ENCODE results near the gene F13B.
"Not testable (repeated sequence)": the region's sequence is repeated elsewhere in the genome, so short reads cannot be mapped to it uniquely, and the experiment has no call there.

F13B gene, protein sequence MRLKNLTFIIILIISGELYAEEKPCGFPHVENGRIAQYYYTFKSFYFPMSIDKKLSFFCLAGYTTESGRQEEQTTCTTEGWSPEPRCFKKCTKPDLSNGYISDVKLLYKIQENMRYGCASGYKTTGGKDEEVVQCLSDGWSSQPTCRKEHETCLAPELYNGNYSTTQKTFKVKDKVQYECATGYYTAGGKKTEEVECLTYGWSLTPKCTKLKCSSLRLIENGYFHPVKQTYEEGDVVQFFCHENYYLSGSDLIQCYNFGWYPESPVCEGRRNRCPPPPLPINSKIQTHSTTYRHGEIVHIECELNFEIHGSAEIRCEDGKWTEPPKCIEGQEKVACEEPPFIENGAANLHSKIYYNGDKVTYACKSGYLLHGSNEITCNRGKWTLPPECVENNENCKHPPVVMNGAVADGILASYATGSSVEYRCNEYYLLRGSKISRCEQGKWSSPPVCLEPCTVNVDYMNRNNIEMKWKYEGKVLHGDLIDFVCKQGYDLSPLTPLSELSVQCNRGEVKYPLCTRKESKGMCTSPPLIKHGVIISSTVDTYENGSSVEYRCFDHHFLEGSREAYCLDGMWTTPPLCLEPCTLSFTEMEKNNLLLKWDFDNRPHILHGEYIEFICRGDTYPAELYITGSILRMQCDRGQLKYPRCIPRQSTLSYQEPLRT

DNA sequence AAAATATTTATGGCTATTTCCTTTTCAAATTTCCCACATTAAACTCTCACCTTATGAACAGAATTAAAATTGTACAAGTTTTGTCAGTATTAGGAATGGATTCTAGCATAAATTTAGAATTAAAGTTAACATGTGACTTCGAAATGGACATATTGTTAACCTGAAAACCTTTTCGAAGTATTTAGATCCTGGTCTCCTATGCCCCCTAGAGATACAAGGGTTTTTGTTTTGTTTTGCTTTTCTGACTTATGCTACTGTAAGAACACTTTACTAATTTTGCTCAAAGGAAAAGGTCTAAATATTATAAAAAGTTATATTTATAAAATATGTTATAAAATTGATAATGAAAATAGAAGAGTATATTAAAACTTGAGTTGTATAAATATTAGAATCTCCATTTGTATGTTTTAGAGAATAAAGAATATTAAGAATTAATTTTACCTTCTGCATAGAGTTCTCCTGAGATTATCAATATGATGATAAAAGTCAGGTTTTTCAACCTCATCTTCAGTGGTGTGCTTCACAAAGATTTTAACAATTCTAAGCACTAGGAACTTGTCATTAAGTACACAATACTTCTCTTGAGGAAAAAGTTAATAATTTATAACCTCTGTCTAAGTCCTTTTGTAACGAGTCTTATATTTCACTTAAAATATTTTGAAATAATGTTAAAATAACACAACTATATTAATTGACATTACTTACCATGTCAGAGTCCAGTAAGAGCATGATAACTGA, at the start of gene F13B:
F13B (minus strand) TSS at position 542 of the 738 bp plus-strand sequence; CDS start at position 505, 37 bp downstream.
- intact Hi-C loops (cut with DNase I): no loop called here

DNA sequence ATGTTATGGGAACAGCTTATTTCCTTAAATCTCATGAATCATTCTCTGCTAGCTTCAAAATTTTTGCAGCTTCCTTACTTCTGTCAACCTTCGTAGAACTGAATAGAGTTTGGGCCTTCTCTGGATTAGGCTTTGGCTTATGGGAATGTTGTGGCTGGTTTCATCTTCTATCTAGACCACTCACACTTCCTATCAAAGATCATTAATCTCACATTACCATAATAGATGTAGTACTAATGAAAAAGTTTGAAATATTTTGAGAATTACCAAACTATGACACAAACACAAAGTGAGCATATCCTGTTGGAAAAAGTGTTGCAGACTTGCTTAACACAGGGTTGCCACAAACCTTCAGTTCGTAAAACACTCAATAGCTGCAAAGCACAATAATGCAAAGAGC, 49.1 kb upstream of the F13B start:
- intact Hi-C loops (cut with DNase I): no loop called here

More for the DNA sequence above, at the start of gene F13B:
- no peak for DNase-seq

DNA sequence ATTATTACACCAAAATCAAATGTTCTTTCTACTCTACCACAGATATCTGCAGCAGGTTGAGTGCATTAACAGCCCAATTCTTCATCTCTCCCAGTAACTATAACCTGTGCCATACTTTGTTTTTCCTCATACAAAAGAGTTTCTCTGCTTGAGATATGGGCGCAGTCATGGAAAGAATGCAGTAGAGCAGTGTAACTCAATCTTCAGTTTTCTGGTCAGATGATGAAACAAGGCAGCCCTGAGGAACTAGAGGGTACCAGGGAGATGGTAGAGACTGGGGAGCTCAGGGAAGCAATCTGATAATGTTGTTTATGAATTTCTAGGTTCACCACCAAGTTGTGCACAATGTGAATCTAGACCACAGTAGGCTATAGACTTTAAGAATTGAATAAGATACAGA, 39.8 kb upstream of the F13B start:
- intact Hi-C loops (cut with DNase I): no loop called here

More for the DNA sequence above, 49.1 kb upstream of the F13B start:
- DNase-seq: no peak

DNA sequence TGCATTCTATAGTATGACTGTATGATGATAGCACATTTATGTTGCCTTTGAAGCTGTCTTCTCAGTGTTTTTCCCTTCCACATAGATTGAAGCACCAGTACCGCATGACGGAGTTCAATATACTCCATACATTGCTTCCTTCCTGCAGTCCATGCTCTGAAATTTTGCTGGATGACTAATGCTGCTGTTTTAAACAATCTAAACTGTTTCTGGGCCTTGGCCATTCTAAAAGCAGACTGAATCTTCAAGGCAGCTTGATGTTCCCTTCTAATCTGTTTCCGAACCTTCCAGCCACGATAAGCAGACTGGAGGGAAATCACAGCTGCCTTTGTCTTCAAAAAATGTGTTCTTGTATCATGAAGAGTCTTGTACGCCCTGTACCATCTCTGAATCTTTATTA, 36.2 kb upstream of the F13B start:
- peak in 1 of 42 donors; percentile 15 for DNase-seq
- intact Hi-C loops (cut with DNase I): no loop called here

More for the DNA sequence above, 39.8 kb upstream of the F13B start:
- DNase-seq: no peak

DNA sequence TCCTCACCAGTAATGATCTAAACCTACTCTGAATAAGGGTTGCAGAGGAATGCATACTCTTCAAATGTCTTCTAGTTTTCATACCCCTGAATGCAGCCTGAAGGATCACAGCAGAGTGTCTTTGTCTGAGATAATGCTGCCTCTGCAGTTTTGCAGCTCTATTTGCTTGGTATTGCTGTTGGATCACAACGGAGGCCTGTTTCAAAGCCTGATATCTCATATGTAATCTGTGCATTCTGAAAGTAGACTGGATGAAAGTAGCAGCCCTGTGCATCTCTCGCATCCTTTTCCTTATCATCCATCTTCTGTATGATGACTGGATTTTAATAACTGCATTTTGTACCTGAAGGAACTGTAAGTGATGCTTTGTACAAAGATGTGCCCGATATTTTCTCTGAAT, 34.9 kb upstream of the F13B start:
- intact Hi-C loops (cut with DNase I): no loop called here
- DNase-seq: peak in 4 of 42 donors; percentile 1 to 18 (median 5)

DNA sequence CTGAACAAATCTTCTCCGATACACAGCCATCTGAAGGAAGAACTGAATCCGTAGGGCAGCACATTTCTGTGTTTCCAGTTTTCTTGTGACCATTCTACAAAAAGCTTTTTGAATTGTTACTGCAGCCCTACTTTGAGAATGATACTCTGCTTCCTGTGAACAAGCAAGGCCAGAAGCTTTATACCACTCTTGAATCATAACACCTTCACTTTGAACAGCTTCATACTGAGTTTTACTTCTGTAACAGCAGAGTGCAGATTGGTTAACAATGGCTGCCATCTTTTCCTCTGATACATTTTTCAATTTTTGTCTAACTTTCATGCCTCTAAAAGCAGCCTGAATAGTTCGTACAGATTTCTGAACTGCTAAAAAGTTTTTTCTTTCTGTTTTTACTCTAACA, 33.6 kb upstream of the F13B start:
- intact Hi-C loops (cut with DNase I): no loop called here
- DNase-seq: no peak

DNA sequence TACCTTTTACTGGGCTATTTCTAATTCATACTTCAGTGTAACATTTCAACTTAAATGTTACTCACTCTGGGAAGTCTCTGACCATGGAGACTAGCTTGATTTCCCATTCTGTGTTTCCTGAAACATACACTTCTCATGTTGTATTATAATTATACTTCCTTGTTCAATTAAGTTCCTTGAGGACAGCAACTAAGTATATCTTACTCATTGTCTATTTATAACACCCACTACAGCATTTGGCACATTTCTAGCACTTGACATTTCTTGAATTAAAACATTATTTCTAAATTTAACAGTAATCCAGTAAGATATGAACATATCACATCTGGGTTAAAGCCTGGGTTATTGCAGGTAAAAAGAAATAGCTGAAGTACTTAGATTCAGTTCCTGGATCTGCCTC, 32.4 kb upstream of the F13B start:
- no peak for DNase-seq
- intact Hi-C loops (cut with DNase I): no loop called here

DNA sequence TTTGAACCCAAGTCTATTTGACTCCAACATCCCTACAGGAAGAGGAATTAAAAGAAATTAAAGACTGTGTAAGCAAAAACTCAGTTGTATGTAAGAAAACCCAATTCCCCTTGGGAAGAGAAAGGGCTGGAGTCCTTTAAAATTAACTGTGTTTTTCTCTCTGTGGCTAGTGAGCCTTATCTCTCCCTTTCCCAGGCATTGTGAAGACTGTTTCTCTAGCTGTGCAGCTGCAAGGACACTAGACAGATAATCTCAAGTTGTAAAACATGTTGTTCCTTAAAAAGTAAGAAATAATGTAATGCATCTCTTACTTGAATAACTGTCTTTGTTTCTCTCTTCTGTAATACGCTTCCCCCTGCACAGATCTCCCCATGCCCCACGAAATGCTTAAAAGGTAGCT, 29.9 kb upstream of the F13B start:
- intact Hi-C loops (cut with DNase I); DNase-seq: not testable (repeated sequence)

DNA sequence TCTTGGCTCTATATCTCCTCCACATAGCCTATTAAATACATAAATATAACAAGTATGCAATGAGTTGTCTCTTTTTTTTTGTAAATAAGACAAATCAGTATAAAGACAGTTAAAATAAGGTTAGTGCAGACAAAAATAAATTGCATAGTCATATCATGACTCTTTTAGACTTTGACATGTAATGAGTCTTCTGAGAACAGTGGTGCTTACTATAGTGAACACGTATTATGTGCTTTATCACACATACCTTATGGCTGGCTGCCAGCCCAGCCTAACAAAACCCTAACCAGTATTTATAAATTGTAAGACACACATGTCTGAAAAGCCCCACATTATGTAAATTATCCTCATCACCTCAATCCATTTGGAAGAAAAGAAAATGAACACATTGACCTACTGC, 29.1 kb upstream of the F13B start:
- DNase-seq: no peak

DNA sequence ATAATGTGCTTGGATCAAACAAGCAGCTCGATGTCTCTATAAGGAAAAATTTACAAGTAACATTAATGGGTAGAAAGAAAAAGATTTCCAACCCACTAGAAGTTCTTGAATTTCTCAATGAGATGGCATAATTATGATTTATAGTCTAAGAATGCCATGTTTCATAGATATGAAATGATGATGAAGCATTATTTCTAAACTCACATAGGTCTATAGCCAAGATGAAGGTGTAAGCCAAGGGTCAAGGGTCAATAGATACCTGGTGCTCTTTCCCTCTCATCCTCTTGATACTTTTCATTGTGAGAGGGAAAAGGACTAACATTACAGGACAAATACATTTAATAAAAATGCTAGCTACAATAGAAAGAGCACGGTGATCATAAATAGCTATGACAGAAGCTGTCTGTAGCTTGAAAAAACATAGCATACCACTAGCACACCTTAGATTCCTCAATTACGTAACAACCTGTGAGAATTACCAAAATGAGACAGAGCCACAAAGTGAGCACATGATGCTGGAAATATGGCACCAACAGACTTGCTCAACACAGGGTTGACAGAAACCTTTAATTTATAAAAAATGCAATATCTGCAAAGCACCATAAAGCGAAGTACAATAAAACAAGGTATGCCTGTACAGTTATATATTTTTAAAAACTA, 26.3 kb upstream of the F13B start:
- intact Hi-C loops (cut with DNase I): no loop called here
- no peak for DNase-seq

More for the DNA sequence above, 29.1 kb upstream of the F13B start:
- intact Hi-C loops (cut with DNase I): no loop called here

DNA sequence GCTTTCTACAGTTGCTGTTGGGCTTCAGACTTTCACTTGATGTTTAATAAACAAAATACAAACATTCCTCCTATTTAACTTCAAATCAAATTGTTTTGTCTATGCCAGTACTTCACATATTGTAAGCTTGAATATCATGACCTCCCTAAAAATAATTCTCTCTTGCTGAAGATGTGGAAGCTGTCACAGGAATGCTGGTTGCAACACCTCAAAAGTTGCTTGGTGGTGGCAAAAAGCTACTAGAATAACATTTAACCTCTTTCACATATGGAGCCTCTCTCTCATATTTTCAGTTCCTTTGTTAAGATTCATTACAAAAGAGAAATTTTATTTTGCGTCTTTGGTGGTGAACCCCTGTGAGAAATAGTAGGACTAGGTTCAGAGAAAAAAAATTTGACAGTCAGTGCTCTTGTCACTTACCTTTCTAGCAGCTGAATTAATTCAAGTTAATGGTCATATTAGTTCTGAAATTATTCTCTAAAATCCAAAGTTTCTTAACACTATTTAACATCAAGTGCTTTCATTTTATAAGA, 25.5 kb upstream of the F13B start:
- intact Hi-C loops (cut with DNase I): no loop called here
- DNase-seq: no peak

DNA sequence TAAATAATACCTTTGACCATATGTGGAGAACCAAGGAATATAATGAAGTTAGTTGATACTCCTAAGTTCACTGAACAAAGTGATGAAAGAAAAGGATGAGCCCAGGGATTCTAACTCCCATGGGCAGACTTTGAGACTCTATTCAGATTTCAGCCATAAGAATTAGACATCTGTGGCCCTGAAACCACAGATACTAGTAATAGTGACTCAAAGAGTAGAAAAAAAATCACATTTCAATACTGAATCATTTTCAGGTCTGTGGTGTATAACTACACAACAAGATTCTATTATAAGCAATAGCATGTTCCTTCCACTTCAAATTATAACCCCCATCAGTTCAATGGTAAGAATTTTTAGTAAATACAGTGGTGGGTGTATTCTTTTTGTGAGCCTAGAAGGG, 16.4 kb upstream of the F13B start:
- no peak for DNase-seq
- intact Hi-C loops (cut with DNase I): no loop called here

DNA sequence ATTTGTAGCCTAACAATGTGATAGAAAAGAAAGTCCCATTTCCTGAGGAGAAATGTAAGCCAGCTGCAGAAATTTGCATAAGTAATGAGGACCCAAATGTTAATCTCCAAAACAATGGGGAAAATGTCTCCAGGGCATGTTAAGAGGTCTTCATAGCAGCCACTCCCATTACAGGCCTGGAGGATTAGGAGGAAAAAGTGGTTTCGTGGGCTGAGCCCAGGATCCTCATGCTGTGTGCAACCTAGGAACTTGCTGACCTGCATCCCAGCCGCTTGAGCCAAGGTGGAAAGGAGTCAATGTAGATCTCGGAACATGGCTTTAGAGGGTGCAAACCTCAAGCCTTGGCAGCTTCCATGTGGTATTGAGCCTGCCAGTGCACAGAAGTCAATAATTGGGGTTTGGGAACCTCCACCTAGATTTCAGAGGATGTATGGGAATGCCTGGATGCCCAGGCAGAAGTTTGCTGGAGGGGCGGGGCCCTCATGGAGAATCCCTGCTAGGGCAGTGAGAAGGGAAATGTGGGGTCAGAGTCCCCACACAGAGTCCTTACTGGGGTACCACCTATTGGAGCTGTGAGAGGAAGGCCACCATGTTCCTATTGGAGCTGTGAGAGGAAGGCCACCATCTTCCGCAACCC, 14.2 kb upstream of the F13B start:
- no peak for DNase-seq
- intact Hi-C loops (cut with DNase I): no loop called here

DNA sequence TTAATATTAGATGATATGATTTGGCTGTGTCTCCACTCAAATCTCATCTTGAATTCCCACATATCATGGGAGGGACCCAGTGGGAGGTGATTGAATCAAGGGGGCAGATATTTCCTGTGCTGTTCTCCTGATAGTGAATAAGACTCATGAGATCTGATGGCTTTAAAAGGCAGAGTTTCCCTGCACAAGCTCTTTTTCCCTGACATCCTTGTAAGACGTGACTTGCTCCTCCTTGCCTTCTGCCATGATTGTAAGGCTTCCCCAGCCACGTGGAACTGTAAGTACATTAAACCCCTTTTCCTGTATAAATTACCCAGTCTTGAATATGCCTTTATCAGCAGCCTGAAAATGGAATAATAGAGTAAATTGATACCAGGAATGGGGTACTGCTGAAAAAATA, 13.3 kb upstream of the F13B start:
- DNase-seq: no peak
- intact Hi-C loops (cut with DNase I): no loop called here

DNA sequence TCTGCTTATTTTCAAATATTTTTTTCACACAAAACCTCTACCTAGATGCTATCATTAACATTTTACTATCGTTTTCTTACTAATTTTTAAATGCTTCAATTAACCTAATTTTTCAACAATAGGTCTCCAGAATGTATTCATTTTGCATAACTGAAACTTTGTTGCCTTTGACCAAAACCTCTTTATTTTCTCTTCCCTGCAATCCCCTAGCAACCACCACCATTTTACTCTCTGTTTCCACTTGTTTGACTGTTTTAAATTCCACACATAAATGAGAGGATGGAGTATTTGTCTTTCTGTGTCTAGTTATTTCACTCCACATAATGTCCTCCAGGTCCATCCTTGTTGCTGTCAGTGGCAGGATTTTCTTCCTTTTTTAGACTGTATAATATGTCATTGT, 9.5 kb upstream of the F13B start:
- intact Hi-C loops (cut with DNase I): no loop called here
- DNase-seq: no peak

DNA sequence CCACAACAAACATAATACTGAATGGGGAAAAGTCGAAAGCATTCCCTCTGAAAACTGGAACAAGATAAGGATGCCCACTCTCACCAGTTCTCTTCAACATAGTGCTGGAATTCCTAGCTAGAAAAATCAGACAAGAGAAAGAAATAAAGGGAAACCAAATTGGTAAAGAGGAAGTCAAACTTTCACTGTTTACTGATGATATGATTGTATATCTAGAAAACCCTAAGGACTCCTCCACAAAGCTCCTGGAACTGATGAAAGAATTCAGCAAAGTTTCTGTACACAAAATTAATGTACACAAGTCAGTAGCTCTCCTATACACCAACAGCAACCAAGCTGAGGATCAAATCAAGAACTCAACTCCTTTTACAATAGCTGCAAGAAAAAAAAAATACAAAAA, 6.9 kb upstream of the F13B start:
- intact Hi-C loops (cut with DNase I): no loop called here
- no peak for DNase-seq

DNA sequence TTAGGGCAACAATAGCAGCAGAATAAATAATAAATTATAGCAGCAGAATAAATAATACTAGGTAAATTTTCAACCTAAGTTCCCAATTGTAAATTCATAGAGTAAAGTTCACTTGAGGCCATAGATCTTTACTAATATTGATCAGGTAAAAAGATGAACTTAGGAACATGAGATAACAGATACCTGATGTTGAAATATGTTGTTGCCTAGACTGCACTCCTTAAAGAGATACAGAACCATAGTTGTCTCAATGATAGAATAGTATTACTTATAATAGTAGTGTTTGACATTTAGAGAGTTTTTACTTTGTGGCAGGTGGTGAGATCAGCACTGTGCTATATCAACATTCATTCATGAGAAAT, 378 bp upstream of the F13B start:
- intact Hi-C loops (cut with DNase I): no loop called here
- no peak for DNase-seq

DNA sequence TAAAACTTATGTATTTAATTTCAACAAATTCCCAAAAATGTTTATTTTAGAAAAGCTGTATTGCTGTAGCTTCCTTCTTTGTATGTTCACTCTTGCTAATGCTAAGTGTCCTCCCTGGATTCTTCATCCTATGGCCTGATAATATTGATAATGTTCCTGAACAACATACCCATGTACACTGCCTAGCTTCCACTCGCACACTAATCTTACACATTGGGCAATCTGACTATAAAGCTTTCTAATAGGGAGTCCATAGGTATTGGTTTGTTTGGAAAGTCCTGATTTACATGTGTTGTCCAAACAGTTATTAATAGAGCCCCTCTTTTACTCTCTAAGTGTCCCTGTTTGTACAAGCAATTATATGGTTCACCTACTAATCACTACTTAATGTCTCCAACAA, 783 bp downstream of the F13B start:
- intact Hi-C loops (cut with DNase I): no loop called here
- DNase-seq: no peak

DNA sequence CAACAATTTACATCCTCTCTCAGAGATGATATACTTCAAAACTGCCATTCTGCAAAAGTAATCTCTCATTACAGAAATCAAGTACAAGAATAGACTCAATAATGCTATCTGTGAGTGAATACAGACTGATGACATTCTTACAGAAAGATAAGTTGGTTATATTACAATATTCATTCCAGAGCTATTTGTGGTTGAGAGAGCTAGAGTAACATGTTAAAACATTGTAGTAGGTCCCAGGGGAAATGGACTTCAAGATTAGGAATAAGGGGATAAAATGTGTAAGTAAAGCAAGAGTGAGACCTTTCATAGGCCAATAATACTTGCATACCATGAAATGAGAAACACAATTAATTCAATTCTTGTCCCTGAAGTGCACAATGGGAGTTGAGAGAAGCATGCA, 1.5 kb downstream of the F13B start:
- intact Hi-C loops (cut with DNase I): no loop called here
- DNase-seq: no peak

All from head of caudate nucleus (tissue), 42 donors.